ENCODE data around the gene KCNC1. TPM values are rescaled to one million over a fixed set of nuclear protein-coding genes. Genes with fewer than 3 reads are reported as not detected.

Gene KCNC1
- total RNA-seq, 4 donors from 2014 or later = not detected

DNA sequence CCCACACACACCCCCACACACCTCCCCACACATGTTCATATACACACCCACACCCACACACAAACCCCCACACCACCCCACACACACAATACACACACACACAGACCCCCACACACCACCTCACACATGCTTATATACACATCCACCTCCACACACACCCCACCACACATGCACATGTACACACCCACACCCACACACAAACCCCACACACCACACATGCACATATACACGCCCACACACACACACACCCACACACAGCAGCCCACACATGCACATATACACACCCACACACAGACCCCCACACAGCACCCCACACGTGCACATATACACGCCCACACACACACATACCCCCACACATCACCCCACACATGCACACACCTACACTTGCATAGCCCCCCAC is 29.1 kb downstream of the KCNC1 start:
- 62% methylated on average over 3 of the region's 3 CpGs for WGBS
- DNase-seq (ENCODE audit: extremely low spot score) = no peak
- no peak overlapping the region for H3K4me3 ChIP-seq

GRCh38 chr11:17764446-17765218 is 30.1 kb downstream of the KCNC1 start:
- WGBS = 83% methylated on average over 13 of the region's 19 CpGs
- intact Hi-C loops (cut with DNase I) = loop anchor here (10.0 kb wide), 1 partner anchor 210 kb away; no protein-coding TSS in a partner anchor
- H3K4me1 ChIP-seq = no peaks in the 10 kb centered on the region

More for the DNA sequence above, 29.1 kb downstream of the KCNC1 start:
- Histone ChIP-seq H3K4me1 (no peaks in the 10 kb centered on the region), H3K27me3 (peaks cover 0 to 7% (median 0%) of the 10 kb centered on the region in 4 donors), H3K9me3 (peaks cover 0 to 5% (median 2%) of the 10 kb centered on the region in 4 donors), H3K27ac (replicated peaks in 1 of 4) (no peak overlapping the region), H3K36me3 (no peaks in the 10 kb centered on the region)
- TF ChIP-seq CTCF (IDR thresholded peaks at IDR 0.05) (no peak), EP300 (IDR thresholded peaks at IDR 0.05) (no peak), POLR2AphosphoS5 (IDR thresholded peaks at IDR 0.05) (no peak), POLR2A (IDR thresholded peaks at IDR 0.05; ENCODE audit: low read depth) (no peak)
- intact Hi-C loops (cut with DNase I) = loop anchor here (10.0 kb wide), 1 partner anchor 211 kb away; no protein-coding TSS in a partner anchor

GRCh38 chr11:17765356-17766072 is 30.9 kb downstream of the KCNC1 start:
- Histone ChIP-seq H3K4me3 (no peak overlapping the region), H3K27ac (replicated peaks in 1 of 4) (no peak overlapping the region), H3K9me3 (no peaks in the 10 kb centered on the region), H3K27me3 (peaks cover 0 to 7% (median 0%) of the 10 kb centered on the region in 4 donors), H3K36me3 (no peaks in the 10 kb centered on the region), H3K4me1 (no peaks in the 10 kb centered on the region)
- intact Hi-C loops (cut with DNase I) = loop anchor here (10.0 kb wide), 1 partner anchor 209 kb away; no protein-coding TSS in a partner anchor
- WGBS = 87% methylated on average over 13 of the region's 13 CpGs
- no peak for DNase-seq (ENCODE audit: extremely low spot score)
- no peak for TF ChIP-seq POLR2A (IDR thresholded peaks at IDR 0.05; ENCODE audit: low read depth)
- TF ChIP-seq POLR2AphosphoS5 (IDR thresholded peaks at IDR 0.05) = no peak
- no peak for TF ChIP-seq CTCF (IDR thresholded peaks at IDR 0.05)
- no peak for TF ChIP-seq EP300 (IDR thresholded peaks at IDR 0.05)

More at GRCh38 chr11:17764446-17765218, 30.1 kb downstream of the KCNC1 start:
- Histone ChIP-seq H3K27ac (replicated peaks in 1 of 4) (no peak overlapping the region), H3K9me3 (no peaks in the 10 kb centered on the region), H3K4me3 (no peak overlapping the region), H3K27me3 (peaks cover 0 to 7% (median 0%) of the 10 kb centered on the region in 4 donors), H3K36me3 (no peaks in the 10 kb centered on the region)
- DNase-seq (ENCODE audit: extremely low spot score) = no peak
- no peak for TF ChIP-seq EP300 (IDR thresholded peaks at IDR 0.05)
- TF ChIP-seq POLR2A (IDR thresholded peaks at IDR 0.05; ENCODE audit: low read depth) = no peak
- no peak for TF ChIP-seq CTCF (IDR thresholded peaks at IDR 0.05)
- no peak for TF ChIP-seq POLR2AphosphoS5 (IDR thresholded peaks at IDR 0.05)

DNA sequence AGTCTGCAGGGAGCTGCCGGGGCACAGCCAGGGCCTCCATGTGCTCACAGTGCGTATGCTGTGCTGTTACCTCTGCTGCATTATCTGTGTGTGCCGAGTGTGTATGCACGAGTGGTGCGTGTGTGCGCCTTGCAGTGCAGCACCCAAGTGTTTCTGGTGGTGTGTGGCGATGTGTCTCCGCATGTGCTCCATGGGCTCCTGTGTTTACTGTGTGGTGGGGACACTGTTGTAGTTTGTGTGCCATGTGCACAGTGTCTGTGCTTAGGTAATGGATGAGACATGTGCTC is 31.4 kb downstream of the KCNC1 start:
- intact Hi-C loops (cut with DNase I) = loop anchor here (10.0 kb wide), 1 partner anchor 209 kb away; no protein-coding TSS in a partner anchor
- DNase-seq (ENCODE audit: extremely low spot score) = no peak
- Histone ChIP-seq H3K36me3 (no peaks in the 10 kb centered on the region), H3K27me3 (peaks cover 0 to 7% (median 0%) of the 10 kb centered on the region in 4 donors), H3K4me1 (no peaks in the 10 kb centered on the region), H3K27ac (replicated peaks in 1 of 4) (no peak overlapping the region), H3K4me3 (no peak overlapping the region), H3K9me3 (no peaks in the 10 kb centered on the region)
- 92% methylated on average over 7 of the region's 8 CpGs for WGBS
- no peak for TF ChIP-seq EP300 (IDR thresholded peaks at IDR 0.05)
- TF ChIP-seq POLR2AphosphoS5 (IDR thresholded peaks at IDR 0.05) = no peak
- no peak for TF ChIP-seq POLR2A (IDR thresholded peaks at IDR 0.05; ENCODE audit: low read depth)

DNA sequence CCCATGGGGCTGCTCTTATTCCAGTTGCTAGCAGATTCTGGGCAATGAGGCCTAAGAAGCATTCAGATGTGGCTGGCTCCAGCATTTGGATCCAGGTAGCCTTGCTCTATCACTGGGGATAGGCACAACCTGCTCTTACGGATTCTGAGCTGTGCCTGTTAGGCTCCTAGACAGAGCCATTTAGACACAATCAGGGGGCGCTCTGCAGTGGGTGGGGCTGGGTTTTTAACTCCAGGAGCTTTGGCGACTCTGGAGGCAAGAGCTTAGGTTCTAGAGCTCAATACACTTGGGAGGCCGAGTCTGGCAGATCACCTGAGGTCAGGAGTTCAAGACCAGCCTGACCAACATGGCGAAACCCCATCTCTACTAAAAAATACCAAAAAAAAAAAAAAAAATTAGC is 32.0 kb downstream of the KCNC1 start:
- H3K9me3 ChIP-seq = no peaks in the 10 kb centered on the region
- no peaks in the 10 kb centered on the region for H3K4me1 ChIP-seq
- intact Hi-C loops (cut with DNase I) = loop anchor here (10.0 kb wide), 1 partner anchor 208 kb away; no protein-coding TSS in a partner anchor
- H3K27ac ChIP-seq (replicated peaks in 1 of 4) = no peak overlapping the region
- DNase-seq (ENCODE audit: extremely low spot score) = no peak
- TF ChIP-seq EP300 (IDR thresholded peaks at IDR 0.05) (no peak), CTCF (IDR thresholded peaks at IDR 0.05) (no peak), POLR2AphosphoS5 (IDR thresholded peaks at IDR 0.05) (no peak), POLR2A (IDR thresholded peaks at IDR 0.05; ENCODE audit: low read depth) (no peak)
- H3K27me3 ChIP-seq = peaks cover 0 to 7% (median 0%) of the 10 kb centered on the region in 4 donors
- 79% methylated on average over 3 of the region's 5 CpGs for WGBS
- H3K4me3 ChIP-seq = no peak overlapping the region
- no peaks in the 10 kb centered on the region for H3K36me3 ChIP-seq

Data from esophagus muscularis mucosa (tissue), 4 donors.